Measurements from ENCODE around the gene SEPTIN5.

SEPTIN5 gene

GRCh38 chr22:19720999-19721329, 6.7 kb downstream of the SEPTIN5 start:
- TF ChIP-seq EZH2phosphoT487 (conservative IDR thresholded peaks at IDR 0.05; ENCODE audit: low read length) (no peak), CTCF (IDR thresholded peaks at IDR 0.05; ENCODE audit: insufficient read depth, low read length, poor library complexity, severe bottlenecking) (no peak)
- Histone ChIP-seq H3K4me2 (ENCODE audit: low read depth, low read length, poor library complexity, severe bottlenecking) (no peak overlapping the region), H3K9ac (ENCODE audit: low read length) (no peak overlapping the region), H4K20me1 (ENCODE audit: low read depth, low read length) (no peaks in the 10 kb centered on the region), H3K27ac (ENCODE audit: low read depth, low read length) (no peak overlapping the region), H3K4me3 (ENCODE audit: insufficient read depth, low read length, poor library complexity, severe bottlenecking) (no peak overlapping the region), H3K79me2 (ENCODE audit: insufficient read depth, low read length) (no peaks in the 10 kb centered on the region), H3F3A (ENCODE audit: insufficient read depth) (no peaks in the 10 kb centered on the region), H3K36me3 (ENCODE audit: low read length) (no peaks in the 10 kb centered on the region), H3K27me3 (ENCODE audit: low read length) (no peaks in the 10 kb centered on the region), H3K9me2 (replicated peaks; ENCODE audit: insufficient read depth, low read length) (no peaks in the 10 kb centered on the region), H2AFZ (ENCODE audit: low read depth, low read length, severe bottlenecking) (no peak overlapping the region), H3K9me3 (ENCODE audit: insufficient read depth, low read length) (no peaks in the 10 kb centered on the region)

GRCh38 chr22:19721330-19722177, 7.3 kb downstream of the SEPTIN5 start:
- no peaks in the 10 kb centered on the region for H3K36me3 ChIP-seq (ENCODE audit: low read length)
- no peaks in the 10 kb centered on the region for H3K79me2 ChIP-seq (ENCODE audit: insufficient read depth, low read length)
- H4K20me1 ChIP-seq (ENCODE audit: low read depth, low read length): no peaks in the 10 kb centered on the region
- TF ChIP-seq EZH2phosphoT487 (conservative IDR thresholded peaks at IDR 0.05; ENCODE audit: low read length): no peak
- no peak for TF ChIP-seq CTCF (IDR thresholded peaks at IDR 0.05; ENCODE audit: insufficient read depth, low read length, poor library complexity, severe bottlenecking)
- H2AFZ ChIP-seq (ENCODE audit: low read depth, low read length, severe bottlenecking): no peak overlapping the region
- no peaks in the 10 kb centered on the region for H3F3A ChIP-seq (ENCODE audit: insufficient read depth)
- H3K9me2 ChIP-seq (replicated peaks; ENCODE audit: insufficient read depth, low read length): no peaks in the 10 kb centered on the region
- H3K9me3 ChIP-seq (ENCODE audit: insufficient read depth, low read length): no peaks in the 10 kb centered on the region
- H3K4me3 ChIP-seq (ENCODE audit: insufficient read depth, low read length, poor library complexity, severe bottlenecking): no peak overlapping the region
- no peak overlapping the region for H3K27ac ChIP-seq (ENCODE audit: low read depth, low read length)
- H3K4me2 ChIP-seq (ENCODE audit: low read depth, low read length, poor library complexity, severe bottlenecking): no peak overlapping the region
- no peak overlapping the region for H3K9ac ChIP-seq (ENCODE audit: low read length)
- no peaks in the 10 kb centered on the region for H3K27me3 ChIP-seq (ENCODE audit: low read length)

GRCh38 chr22:19722178-19722981, 8.1 kb downstream of the SEPTIN5 start:
- Histone ChIP-seq H3K79me2 (ENCODE audit: insufficient read depth, low read length) (no peaks in the 10 kb centered on the region), H3K9me3 (ENCODE audit: insufficient read depth, low read length) (no peaks in the 10 kb centered on the region), H4K20me1 (ENCODE audit: low read depth, low read length) (no peaks in the 10 kb centered on the region), H3F3A (ENCODE audit: insufficient read depth) (no peaks in the 10 kb centered on the region), H2AFZ (ENCODE audit: low read depth, low read length, severe bottlenecking) (no peak overlapping the region), H3K27ac (ENCODE audit: low read depth, low read length) (no peak overlapping the region), H3K9me2 (replicated peaks; ENCODE audit: insufficient read depth, low read length) (no peaks in the 10 kb centered on the region), H3K9ac (ENCODE audit: low read length) (no peak overlapping the region), H3K36me3 (ENCODE audit: low read length) (no peaks in the 10 kb centered on the region), H3K27me3 (ENCODE audit: low read length) (no peaks in the 10 kb centered on the region), H3K4me2 (ENCODE audit: low read depth, low read length, poor library complexity, severe bottlenecking) (no peak overlapping the region), H3K4me3 (ENCODE audit: insufficient read depth, low read length, poor library complexity, severe bottlenecking) (no peak overlapping the region)
- TF ChIP-seq EZH2phosphoT487 (conservative IDR thresholded peaks at IDR 0.05; ENCODE audit: low read length): no peak
- no peak for TF ChIP-seq CTCF (IDR thresholded peaks at IDR 0.05; ENCODE audit: insufficient read depth, low read length, poor library complexity, severe bottlenecking)

All from SU-DHL-6 (cell line).